DND-41 (cell line): ENCODE measurements around the gene VTCN1.

Source experiments
- ATAC-seq: fragments of 200-7000 bp; cut with Tn5 transposase; 3 replicates; pipeline ENCODE4 v1.9.1; 2021; ENCODE audit warnings: low read depth; ENCODE audit not compliant: insufficient read depth
- DNase-seq: peaks from one replicate; pipeline ENCODE4 v3.0.0-alpha.2; 2020
- H2AFZ ChIP-seq: 2 replicates; pipeline ENCODE4 v1.6.0; 2012; ENCODE audit warnings: low read depth, low read length
- H3K27ac ChIP-seq: 2 replicates; pipeline ENCODE4 v1.5.1; 2012; ENCODE audit warnings: low read length, inconsistent platforms
- H3K27me3 ChIP-seq: fragments of 200-600 bp; sonication (generic); 2 replicates; pipeline ENCODE4 v1.6.0; 2012; ENCODE audit warnings: low read length, mild to moderate bottlenecking, inconsistent platforms; ENCODE audit not compliant: insufficient read depth, poor library complexity
- H3K36me3 ChIP-seq: 2 replicates; pipeline ENCODE4 v1.5.1; 2012; ENCODE audit warnings: low read length, inconsistent platforms; ENCODE audit not compliant: insufficient read depth
- H3K4me1 ChIP-seq: 2 replicates; pipeline ENCODE4 v1.5.1; 2012; ENCODE audit warnings: mild to moderate bottlenecking, low read length; ENCODE audit not compliant: insufficient read depth
- H3K4me2 ChIP-seq: 2 replicates; pipeline ENCODE4 v1.6.0; 2012; ENCODE audit warnings: mild to moderate bottlenecking, moderate library complexity, low read length, inconsistent platforms; ENCODE audit not compliant: insufficient read depth
- H3K4me3 ChIP-seq, 2 experiments: fragments of 200-600 bp in 1 of 2; shearing (Covaris generic) in 1 of 2; 2 replicates each; pipeline ENCODE4 v1.5.1; 2012 to 2016; ENCODE audit warnings: inconsistent platforms in 2 of 2, low read length in 2 of 2, mild to moderate bottlenecking in 2 of 2, low read depth in 1 of 2, moderate library complexity in 1 of 2
- H3K79me2 ChIP-seq: 2 replicates; pipeline ENCODE4 v1.6.0; 2012; ENCODE audit warnings: low read length, inconsistent platforms; ENCODE audit not compliant: insufficient read depth
- H3K9ac ChIP-seq: 2 replicates; pipeline ENCODE4 v1.6.0; 2012; ENCODE audit warnings: low read depth, mild to moderate bottlenecking, inconsistent platforms, low read length, moderate library complexity
- H3K9me3 ChIP-seq: 2 replicates; pipeline ENCODE4 v1.5.1; 2012; ENCODE audit warnings: low read length, moderate library complexity, mild to moderate bottlenecking, inconsistent platforms; ENCODE audit not compliant: insufficient read depth, severe bottlenecking
- H4K20me1 ChIP-seq: 2 replicates; pipeline ENCODE4 v1.6.0; 2012; ENCODE audit warnings: low read length; ENCODE audit not compliant: insufficient read depth
- EZH2 ChIP-seq: IDR thresholded peaks from 3 replicates; pipeline ENCODE4 v1.6.1; 2012; ENCODE audit warnings: borderline replicate concordance, low read depth, mild to moderate bottlenecking, moderate library complexity, low read length, inconsistent platforms; ENCODE audit not compliant: severe bottlenecking
- TF ChIP-seq, protein P1 (sequence below): IDR thresholded peaks from 2 replicates; pipeline ENCODE4 v1.5.1; 2012; ENCODE audit warnings: borderline replicate concordance, low read length, moderate library complexity, mild to moderate bottlenecking; ENCODE audit not compliant: poor library complexity, severe bottlenecking; ENCODE audit errors: extremely low read depth

The VTCN1 gene

DNA sequence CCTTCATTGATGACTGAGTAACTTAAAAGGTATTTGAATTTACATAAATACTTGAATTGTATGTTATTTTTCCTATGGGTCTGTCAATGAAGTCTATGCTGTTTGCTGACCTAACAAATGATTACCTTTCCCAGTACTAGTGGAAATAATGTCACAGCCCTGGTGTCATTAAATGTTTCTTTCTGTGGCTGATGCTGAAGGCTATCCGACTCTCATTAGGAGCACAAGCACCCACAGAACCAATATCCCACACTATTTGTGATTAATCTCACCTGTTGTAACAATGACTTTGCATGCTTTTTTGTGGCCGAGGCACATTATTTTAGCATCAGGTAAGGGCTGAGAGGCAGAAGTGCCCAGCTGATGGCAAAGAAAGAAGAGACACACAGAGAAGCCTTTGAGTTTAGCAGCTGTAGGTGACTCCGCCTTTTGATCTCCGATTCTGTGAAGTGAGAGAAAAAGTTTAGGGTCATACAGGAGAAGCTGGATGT, 63.3 kb downstream of the VTCN1 start:
- Histone ChIP-seq H4K20me1 (no peaks in the 10 kb centered on the region), H3K4me3 (no peak overlapping the region), H3K79me2 (no peaks in the 10 kb centered on the region), H3K4me2 (no peak overlapping the region), H3K27ac (no peak overlapping the region), H3K9ac (no peak overlapping the region), H3K4me1 (no peaks in the 10 kb centered on the region), H3K36me3 (no peaks in the 10 kb centered on the region), H3K9me3 (no peaks in the 10 kb centered on the region), H3K27me3 (peaks cover 2% of the 10 kb centered on the region), H2AFZ (no peak overlapping the region)
- DNase-seq: no peak
- no peak for ATAC-seq
- no peak for TF ChIP-seq EZH2
- TF ChIP-seq, protein P1, sequence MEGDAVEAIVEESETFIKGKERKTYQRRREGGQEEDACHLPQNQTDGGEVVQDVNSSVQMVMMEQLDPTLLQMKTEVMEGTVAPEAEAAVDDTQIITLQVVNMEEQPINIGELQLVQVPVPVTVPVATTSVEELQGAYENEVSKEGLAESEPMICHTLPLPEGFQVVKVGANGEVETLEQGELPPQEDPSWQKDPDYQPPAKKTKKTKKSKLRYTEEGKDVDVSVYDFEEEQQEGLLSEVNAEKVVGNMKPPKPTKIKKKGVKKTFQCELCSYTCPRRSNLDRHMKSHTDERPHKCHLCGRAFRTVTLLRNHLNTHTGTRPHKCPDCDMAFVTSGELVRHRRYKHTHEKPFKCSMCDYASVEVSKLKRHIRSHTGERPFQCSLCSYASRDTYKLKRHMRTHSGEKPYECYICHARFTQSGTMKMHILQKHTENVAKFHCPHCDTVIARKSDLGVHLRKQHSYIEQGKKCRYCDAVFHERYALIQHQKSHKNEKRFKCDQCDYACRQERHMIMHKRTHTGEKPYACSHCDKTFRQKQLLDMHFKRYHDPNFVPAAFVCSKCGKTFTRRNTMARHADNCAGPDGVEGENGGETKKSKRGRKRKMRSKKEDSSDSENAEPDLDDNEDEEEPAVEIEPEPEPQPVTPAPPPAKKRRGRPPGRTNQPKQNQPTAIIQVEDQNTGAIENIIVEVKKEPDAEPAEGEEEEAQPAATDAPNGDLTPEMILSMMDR: no peak

DNA sequence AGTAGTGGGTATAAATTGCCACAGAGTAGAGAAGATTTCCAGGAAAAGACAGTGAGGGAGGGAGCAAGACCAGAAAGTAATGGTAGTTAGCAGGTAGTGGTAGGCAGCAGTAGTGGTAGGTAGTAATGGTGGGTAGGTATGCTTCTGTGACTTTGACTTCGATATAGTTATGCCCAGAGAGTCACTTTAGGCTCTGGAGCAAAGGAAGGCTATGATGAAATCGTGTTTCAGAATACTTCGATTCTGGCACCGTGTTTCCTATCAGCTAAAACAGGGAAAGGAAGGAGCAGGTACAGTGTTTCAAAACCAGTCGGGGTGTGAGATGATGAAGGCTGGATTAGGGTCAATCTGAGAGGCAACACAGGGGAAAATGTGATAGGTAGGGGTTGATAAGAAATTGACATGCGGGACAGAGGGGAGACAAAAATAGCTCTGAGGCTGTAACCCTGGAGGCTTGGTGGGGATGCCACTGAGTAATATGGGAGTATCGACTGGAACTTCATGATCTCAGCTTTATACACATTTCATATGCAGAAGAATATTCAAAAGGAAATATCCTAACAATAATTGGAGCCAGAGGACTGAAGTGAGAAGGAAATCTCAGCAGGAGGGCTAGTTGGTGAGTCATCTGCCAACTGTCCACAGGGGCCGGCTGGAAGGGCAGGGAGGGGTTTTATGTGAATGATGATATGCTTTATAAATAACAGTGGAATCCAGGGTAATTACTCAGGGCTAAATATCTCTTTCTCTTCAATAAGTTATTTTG, 64.0 kb downstream of the VTCN1 start:
- Histone ChIP-seq H4K20me1 (no peaks in the 10 kb centered on the region), H3K27me3 (peaks cover 2% of the 10 kb centered on the region), H3K9ac (no peak overlapping the region), H3K36me3 (no peaks in the 10 kb centered on the region), H3K4me2 (no peak overlapping the region), H3K27ac (no peak overlapping the region), H2AFZ (no peak overlapping the region), H3K4me1 (no peaks in the 10 kb centered on the region), H3K4me3 (no peak overlapping the region), H3K9me3 (no peaks in the 10 kb centered on the region), H3K79me2 (no peaks in the 10 kb centered on the region)
- ATAC-seq (no peak), DNase-seq (no peak)
- TF ChIP-seq EZH2: no peak
- TF ChIP-seq, protein P1: no peak

GRCh38 chr1:117146072-117146471, 64.7 kb downstream of the VTCN1 start:
- Histone ChIP-seq H3K4me2 (no peak overlapping the region), H3K9ac (no peak overlapping the region), H2AFZ (no peak overlapping the region), H3K27me3 (peaks cover 2% of the 10 kb centered on the region), H3K4me3 (no peak overlapping the region), H3K36me3 (no peaks in the 10 kb centered on the region), H3K9me3 (no peaks in the 10 kb centered on the region), H3K27ac (no peak overlapping the region), H4K20me1 (no peaks in the 10 kb centered on the region), H3K79me2 (no peaks in the 10 kb centered on the region), H3K4me1 (no peaks in the 10 kb centered on the region)
- TF ChIP-seq, protein P1: no peak
- ATAC-seq: no peak
- no peak for DNase-seq
